Ascending aorta (tissue), 2 donors: ENCODE data around the gene ADGRV1. TPM values are rescaled to one million over a fixed set of nuclear protein-coding genes. Genes with fewer than 3 reads are reported as not detected.

ENCODE experiments used
- DNase-seq, 2 donors: peaks; one replicate each; pipeline ENCODE4 v3.0.0-alpha.2; 2019; ENCODE audit warnings: low spot score in 2 of 2
- H3K27ac ChIP-seq, 2 donors: fragments of 200-600 bp; sonication (generic); one replicate each; pipeline ENCODE4 v1.5.1; 2016 to 2017; ENCODE audit warnings: mild to moderate bottlenecking in 1 of 2
- H3K27me3 ChIP-seq: fragments of 200-600 bp; sonication (generic); one replicate; pipeline ENCODE4 v1.5.1; 2017
- H3K36me3 ChIP-seq, 2 donors: fragments of 200-600 bp; sonication (generic); one replicate each; pipeline ENCODE4 v1.5.1; 2016
- H3K4me1 ChIP-seq, 2 donors: fragments of 200-600 bp; sonication (generic); one replicate each; pipeline ENCODE4 v1.5.1; 2016 to 2017; ENCODE audit warnings: mild to moderate bottlenecking in 1 of 2
- H3K4me3 ChIP-seq, 2 donors: fragments of 200-600 bp; sonication (generic); one replicate each; pipeline ENCODE4 v1.5.1; 2016 to 2017; ENCODE audit warnings: mild to moderate bottlenecking in 1 of 2
- H3K9me3 ChIP-seq, 2 donors: fragments of 200-600 bp; sonication (generic); one replicate each; pipeline ENCODE4 v1.5.1; 2016
- intact Hi-C: fragments of 100-400 bp; cut with DNase I; formaldehyde crosslinking; loops from one replicate; pipeline ENCODE4 v1.15.1; 2023
- total RNA-seq: library from RNA; depleted of rRNA; stranded (reverse); fragments of >200 nt; gene quantifications from one replicate; pipeline ENCODE4 v1.1.0, GENCODE V29; 2016
- TF ChIP-seq, protein P1 (sequence below), 3 experiments: fragments of 200-600 bp in 2 of 3; fragments of 450-650 bp in 1 of 3; sonication (generic) in 2 of 3; IDR thresholded peaks; one replicate each; pipeline ENCODE4 v1.5.1; 2016 to 2019; ENCODE audit warnings: antibody characterized with exemption in 3 of 3, mild to moderate bottlenecking in 1 of 3, moderate library complexity in 1 of 3

The ADGRV1 gene
- total RNA-seq, 1 donor from 2014 or later: 6.9 TPM

DNA sequence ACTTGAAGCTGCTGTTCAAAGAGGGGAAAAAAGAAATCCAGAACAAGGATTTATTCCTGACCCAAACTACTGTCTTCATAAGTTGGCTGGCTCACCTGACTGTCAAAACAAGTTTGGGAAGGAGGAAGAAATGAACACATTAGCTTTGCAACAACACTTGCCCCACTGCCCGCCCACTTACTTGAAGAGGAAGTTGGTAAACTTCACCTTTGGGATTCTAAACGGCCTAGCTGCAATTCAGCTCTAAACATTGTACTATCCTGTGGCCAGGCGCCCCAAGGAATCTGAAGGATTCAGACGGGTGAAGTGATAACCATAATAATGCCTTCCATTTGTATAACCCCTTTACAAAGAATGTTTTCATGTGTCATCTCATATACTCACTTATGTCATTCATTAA, 625.1 kb downstream of the ADGRV1 start:
- TF ChIP-seq, protein P1, sequence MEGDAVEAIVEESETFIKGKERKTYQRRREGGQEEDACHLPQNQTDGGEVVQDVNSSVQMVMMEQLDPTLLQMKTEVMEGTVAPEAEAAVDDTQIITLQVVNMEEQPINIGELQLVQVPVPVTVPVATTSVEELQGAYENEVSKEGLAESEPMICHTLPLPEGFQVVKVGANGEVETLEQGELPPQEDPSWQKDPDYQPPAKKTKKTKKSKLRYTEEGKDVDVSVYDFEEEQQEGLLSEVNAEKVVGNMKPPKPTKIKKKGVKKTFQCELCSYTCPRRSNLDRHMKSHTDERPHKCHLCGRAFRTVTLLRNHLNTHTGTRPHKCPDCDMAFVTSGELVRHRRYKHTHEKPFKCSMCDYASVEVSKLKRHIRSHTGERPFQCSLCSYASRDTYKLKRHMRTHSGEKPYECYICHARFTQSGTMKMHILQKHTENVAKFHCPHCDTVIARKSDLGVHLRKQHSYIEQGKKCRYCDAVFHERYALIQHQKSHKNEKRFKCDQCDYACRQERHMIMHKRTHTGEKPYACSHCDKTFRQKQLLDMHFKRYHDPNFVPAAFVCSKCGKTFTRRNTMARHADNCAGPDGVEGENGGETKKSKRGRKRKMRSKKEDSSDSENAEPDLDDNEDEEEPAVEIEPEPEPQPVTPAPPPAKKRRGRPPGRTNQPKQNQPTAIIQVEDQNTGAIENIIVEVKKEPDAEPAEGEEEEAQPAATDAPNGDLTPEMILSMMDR (IDR thresholded peaks at IDR 0.05): no peak
- intact Hi-C loops: no loop called here

DNA sequence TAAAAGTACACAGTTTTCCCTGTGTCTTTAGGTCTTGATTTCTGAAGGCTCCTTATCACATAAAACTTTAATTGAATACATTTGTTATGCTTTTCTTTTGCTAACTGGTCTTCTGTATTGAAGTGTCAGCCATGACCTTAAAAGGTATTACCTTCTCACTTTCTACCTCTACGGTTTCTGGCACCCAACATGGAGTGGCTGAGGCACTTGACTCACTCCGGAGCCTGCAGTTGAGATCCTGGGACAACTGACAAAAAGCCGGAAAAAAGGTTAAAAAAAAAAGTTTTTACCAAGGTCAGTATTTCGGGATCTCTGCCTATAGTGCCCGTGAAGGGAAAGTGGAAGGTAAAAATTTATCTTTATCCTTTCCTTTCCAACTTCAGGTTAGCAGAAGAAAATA, 627.5 kb downstream of the ADGRV1 start:
- Histone ChIP-seq H3K4me1 (no peaks in the 10 kb centered on the region), H3K9me3 (no peaks in the 10 kb centered on the region), H3K27ac (no peak overlapping the region), H3K36me3 (no peaks in the 10 kb centered on the region), H3K27me3 (no peaks in the 10 kb centered on the region), H3K4me3 (no peak overlapping the region)
- DNase-seq: no peak
- TF ChIP-seq, protein P1 (IDR thresholded peaks at IDR 0.05): no peak
- intact Hi-C loops: no loop called here

More for the DNA sequence above, 625.1 kb downstream of the ADGRV1 start:
- H3K36me3 ChIP-seq: no peaks in the 10 kb centered on the region
- H3K9me3 ChIP-seq: no peaks in the 10 kb centered on the region
- no peaks in the 10 kb centered on the region for H3K27me3 ChIP-seq
- no peak overlapping the region for H3K27ac ChIP-seq
- H3K4me1 ChIP-seq: no peaks in the 10 kb centered on the region
- H3K4me3 ChIP-seq: no peak overlapping the region
- no peak for DNase-seq

DNA sequence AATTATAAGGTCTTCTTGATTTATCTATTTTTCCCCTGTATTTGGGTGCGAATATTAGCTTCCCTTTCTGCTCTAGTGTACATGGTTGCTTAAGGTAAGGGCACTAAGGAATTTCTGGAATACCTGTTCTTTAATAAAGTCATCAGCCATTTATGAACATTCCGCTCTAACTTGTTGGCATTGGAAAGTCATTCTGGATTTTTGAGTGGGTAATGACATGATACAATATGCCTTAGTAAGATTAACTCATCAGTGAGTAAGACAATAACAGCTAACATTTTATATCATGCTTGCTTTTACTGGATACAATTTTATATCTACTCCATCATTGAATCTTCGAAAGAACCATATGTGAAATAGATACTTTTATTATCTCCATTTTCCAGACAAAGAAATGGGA, 628.4 kb downstream of the ADGRV1 start:
- no peaks in the 10 kb centered on the region for H3K27me3 ChIP-seq
- intact Hi-C loops: no loop called here
- no peaks in the 10 kb centered on the region for H3K36me3 ChIP-seq
- H3K27ac ChIP-seq: no peak overlapping the region
- TF ChIP-seq, protein P1 (IDR thresholded peaks at IDR 0.05): no peak
- no peak overlapping the region for H3K4me3 ChIP-seq
- no peaks in the 10 kb centered on the region for H3K9me3 ChIP-seq
- H3K4me1 ChIP-seq: no peaks in the 10 kb centered on the region
- DNase-seq: no peak

DNA sequence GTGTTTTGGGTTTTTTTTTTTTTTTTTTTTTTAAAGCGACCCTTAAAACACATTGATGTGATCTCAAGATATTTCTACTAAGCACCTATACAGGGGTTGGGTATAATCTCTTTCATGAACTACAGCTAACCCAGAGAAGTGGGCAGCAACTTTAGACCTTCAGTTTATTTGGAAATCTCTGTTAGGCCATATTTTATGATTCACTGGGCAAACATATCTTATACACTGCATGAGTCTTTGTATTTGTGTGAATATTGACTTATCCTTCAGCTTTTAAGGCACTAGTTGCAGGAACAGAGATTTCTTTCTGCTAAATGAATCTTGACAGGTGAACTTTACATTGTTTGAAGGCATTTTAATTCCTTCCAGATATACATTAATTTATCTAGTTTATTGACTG, 630.2 kb downstream of the ADGRV1 start:
- intact Hi-C loops: no loop called here
- Histone ChIP-seq H3K27me3 (no peaks in the 10 kb centered on the region), H3K27ac (no peak overlapping the region), H3K4me1 (no peaks in the 10 kb centered on the region), H3K9me3 (no peaks in the 10 kb centered on the region), H3K4me3 (no peak overlapping the region), H3K36me3 (no peaks in the 10 kb centered on the region)
- TF ChIP-seq, protein P1 (IDR thresholded peaks at IDR 0.05): no peak
- DNase-seq: no peak

DNA sequence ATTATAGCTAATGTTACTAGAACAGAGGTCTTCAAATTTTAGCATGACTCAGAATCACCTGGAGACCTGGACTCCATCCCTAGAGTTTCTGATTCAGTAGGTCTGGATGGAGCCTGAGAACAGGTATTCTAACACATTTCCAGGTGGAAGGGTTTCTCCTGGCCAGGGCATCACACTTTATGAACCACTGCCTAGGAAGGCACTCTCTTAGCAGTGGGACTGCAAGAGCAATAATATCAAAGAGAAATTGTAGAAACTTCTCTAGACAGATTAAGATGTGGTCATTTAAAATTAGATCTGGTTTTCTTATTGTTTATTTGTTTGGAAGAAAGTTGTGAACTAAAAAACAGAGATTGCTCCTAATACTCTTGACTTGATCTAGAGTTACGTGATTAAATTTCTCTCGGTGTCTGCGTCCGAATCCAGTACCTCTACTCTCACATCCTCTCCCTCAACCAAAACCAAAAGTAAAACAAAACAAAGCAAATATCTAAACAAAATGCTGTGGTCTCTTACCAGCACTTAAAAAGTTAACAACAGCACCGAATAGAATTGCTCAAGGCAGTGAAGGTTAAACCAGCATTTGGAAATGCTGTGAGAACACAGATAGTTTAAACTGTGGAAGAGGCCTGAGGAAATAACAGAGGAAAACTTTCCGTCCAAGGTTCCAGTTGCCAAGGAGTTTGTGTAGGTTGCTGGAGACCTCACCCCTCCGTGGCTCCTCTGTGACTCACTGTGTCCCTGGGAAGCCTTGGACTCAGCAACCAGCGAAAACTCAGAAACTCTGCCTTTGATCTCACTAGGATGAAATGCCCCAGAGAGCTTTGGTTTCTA, 631.1 kb downstream of the ADGRV1 start:
- peak in 1 of 2 donors; percentile 73 for DNase-seq
- intact Hi-C loops: no loop called here
- H3K27me3 ChIP-seq: no peaks in the 10 kb centered on the region
- no peaks in the 10 kb centered on the region for H3K9me3 ChIP-seq
- TF ChIP-seq, protein P1 (IDR thresholded peaks at IDR 0.05): no peak
- H3K27ac ChIP-seq: peak overlapping the region in 1 of 2 donors; percentile 26
- no peaks in the 10 kb centered on the region for H3K36me3 ChIP-seq
- peak overlapping the region; percentile 33 to 35 for H3K4me3 ChIP-seq
- no peaks in the 10 kb centered on the region for H3K4me1 ChIP-seq
